ENCODE results near the gene SIAH1. TPM values are rescaled to one million over a fixed set of nuclear protein-coding genes. Genes with fewer than 3 reads are reported as not detected.

The SIAH1 gene
- polyA plus RNA-seq, 1 donor (not counting 4 experiments of a cell fraction or from before 2014, with no cell fraction given) = 19.0 TPM

DNA sequence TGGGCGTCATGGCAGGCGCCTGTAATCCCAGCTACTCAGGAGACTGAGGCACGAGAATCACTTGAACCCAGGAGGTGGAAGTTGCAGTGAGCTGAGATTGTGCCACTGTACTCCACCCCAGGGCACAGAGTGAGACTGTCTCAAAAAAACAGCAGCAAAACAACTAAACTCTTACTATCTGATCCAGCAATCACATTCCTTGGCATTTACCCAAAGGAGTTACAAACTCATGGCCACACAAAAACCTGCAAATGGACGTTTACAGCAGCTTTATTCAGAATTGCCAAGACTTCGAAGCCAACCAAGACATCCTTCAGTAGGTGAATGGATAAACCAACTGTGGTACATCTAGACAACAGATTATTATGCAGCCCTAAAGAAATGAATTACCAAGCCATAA is 4.0 kb downstream of the SIAH1 start:
- no peak overlapping the region for H3K9ac ChIP-seq (ENCODE audit: control insufficient read depth, extremely low read depth, insufficient read depth, low read length)
- H3K36me3 ChIP-seq (ENCODE audit: control insufficient read depth in 2 of 2, extremely low read depth in 1 of 2, insufficient read depth in 2 of 2, low read length in 2 of 2) = no peaks in the 10 kb centered on the region
- peaks cover 3% of the 10 kb centered on the region for H3K9me1 ChIP-seq (ENCODE audit: control insufficient read depth, extremely low read depth, insufficient read depth, low read length)
- H4K20me1 ChIP-seq (ENCODE audit: control insufficient read depth, extremely low read depth, insufficient read depth, low read length) = peaks cover 14% of the 10 kb centered on the region
- H3K27ac ChIP-seq (ENCODE audit: control insufficient read depth, insufficient read depth, low read length) = no peak overlapping the region
- dilution Hi-C loops (cut with MboI; ENCODE audit: extremely low pct_ligation_motif_present, low sequenced_read_pairs) = no loop called here
- no peak for FAIRE-seq
- peaks cover 81% of the 10 kb centered on the region for H3K79me2 ChIP-seq (ENCODE audit: control insufficient read depth, insufficient read depth, low read length)
- no peaks in the 10 kb centered on the region for H3K27me3 ChIP-seq (ENCODE audit: control insufficient read depth, extremely low read depth, insufficient read depth, low read length)
- TF ChIP-seq EZH2 (IDR thresholded peaks at IDR 0.05; ENCODE audit: low read length) = no peak
- TF ChIP-seq, protein P1, sequence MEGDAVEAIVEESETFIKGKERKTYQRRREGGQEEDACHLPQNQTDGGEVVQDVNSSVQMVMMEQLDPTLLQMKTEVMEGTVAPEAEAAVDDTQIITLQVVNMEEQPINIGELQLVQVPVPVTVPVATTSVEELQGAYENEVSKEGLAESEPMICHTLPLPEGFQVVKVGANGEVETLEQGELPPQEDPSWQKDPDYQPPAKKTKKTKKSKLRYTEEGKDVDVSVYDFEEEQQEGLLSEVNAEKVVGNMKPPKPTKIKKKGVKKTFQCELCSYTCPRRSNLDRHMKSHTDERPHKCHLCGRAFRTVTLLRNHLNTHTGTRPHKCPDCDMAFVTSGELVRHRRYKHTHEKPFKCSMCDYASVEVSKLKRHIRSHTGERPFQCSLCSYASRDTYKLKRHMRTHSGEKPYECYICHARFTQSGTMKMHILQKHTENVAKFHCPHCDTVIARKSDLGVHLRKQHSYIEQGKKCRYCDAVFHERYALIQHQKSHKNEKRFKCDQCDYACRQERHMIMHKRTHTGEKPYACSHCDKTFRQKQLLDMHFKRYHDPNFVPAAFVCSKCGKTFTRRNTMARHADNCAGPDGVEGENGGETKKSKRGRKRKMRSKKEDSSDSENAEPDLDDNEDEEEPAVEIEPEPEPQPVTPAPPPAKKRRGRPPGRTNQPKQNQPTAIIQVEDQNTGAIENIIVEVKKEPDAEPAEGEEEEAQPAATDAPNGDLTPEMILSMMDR (optimal IDR thresholded peaks at IDR 0.05 in 1 of 3, IDR thresholded peaks at IDR 0.05 in 1 of 3, conservative IDR thresholded peaks at IDR 0.05 in 1 of 3; ENCODE audit: extremely low read depth in 1 of 3, insufficient read depth in 2 of 3, low read length in 3 of 3) = no peak
- no peak overlapping the region for H3K4me3 ChIP-seq (ENCODE audit: control insufficient read depth in 2 of 3, extremely low read depth in 1 of 3, insufficient read depth in 2 of 3, low read depth in 1 of 3, low read length in 3 of 3)
- peaks cover 29% of the 10 kb centered on the region for H3K4me1 ChIP-seq (ENCODE audit: control insufficient read depth, extremely low read depth, insufficient read depth, low read length)
- H3K9me3 ChIP-seq (ENCODE audit: control insufficient read depth, low read depth, low read length) = no peaks in the 10 kb centered on the region
- DNase-seq (ENCODE audit: low read depth, low spot score) = no peak
- no peak overlapping the region for H2AFZ ChIP-seq (ENCODE audit: control insufficient read depth, low read length)
- H3K4me2 ChIP-seq (ENCODE audit: control insufficient read depth, extremely low read depth, insufficient read depth, low read depth, low read length) = no peak overlapping the region

DNA sequence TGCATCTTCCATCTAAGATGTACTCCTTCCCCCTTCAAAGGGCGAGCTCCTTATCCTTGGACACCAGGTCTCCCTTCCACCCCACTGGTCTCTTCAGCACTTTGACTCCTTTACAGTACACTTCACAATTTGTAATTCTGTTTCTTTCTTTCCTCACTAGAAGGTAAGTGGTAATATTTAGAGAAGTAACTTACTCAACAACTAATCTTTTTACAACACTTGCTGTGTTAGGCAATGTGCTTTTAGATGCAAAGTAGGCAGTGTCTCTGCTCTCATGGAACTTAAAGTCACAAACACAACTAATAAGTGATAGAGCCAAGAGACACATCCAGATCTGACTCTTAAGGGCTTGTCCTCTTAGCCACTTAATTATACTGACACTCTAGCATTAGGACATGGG is 6.4 kb downstream of the SIAH1 start:
- TF ChIP-seq, protein P1 (optimal IDR thresholded peaks at IDR 0.05 in 1 of 3, IDR thresholded peaks at IDR 0.05 in 1 of 3, conservative IDR thresholded peaks at IDR 0.05 in 1 of 3; ENCODE audit: extremely low read depth in 1 of 3, insufficient read depth in 2 of 3, low read length in 3 of 3) = no peak
- TF ChIP-seq EZH2 (IDR thresholded peaks at IDR 0.05; ENCODE audit: low read length) = no peak
- Histone ChIP-seq H3K4me2 (ENCODE audit: control insufficient read depth, extremely low read depth, insufficient read depth, low read depth, low read length) (no peak overlapping the region), H3K9me3 (ENCODE audit: control insufficient read depth, low read depth, low read length) (no peaks in the 10 kb centered on the region), H3K9ac (ENCODE audit: control insufficient read depth, extremely low read depth, insufficient read depth, low read length) (no peak overlapping the region), H3K9me1 (ENCODE audit: control insufficient read depth, extremely low read depth, insufficient read depth, low read length) (peaks cover 3% of the 10 kb centered on the region), H2AFZ (ENCODE audit: control insufficient read depth, low read length) (no peak overlapping the region), H3K79me2 (ENCODE audit: control insufficient read depth, insufficient read depth, low read length) (peaks cover 98% of the 10 kb centered on the region), H3K27me3 (ENCODE audit: control insufficient read depth, extremely low read depth, insufficient read depth, low read length) (no peaks in the 10 kb centered on the region), H3K4me1 (ENCODE audit: control insufficient read depth, extremely low read depth, insufficient read depth, low read length) (peaks cover 27% of the 10 kb centered on the region), H3K4me3 (ENCODE audit: control insufficient read depth in 2 of 3, extremely low read depth in 1 of 3, insufficient read depth in 2 of 3, low read depth in 1 of 3, low read length in 3 of 3) (no peak overlapping the region), H4K20me1 (ENCODE audit: control insufficient read depth, extremely low read depth, insufficient read depth, low read length) (peaks cover 13% of the 10 kb centered on the region), H3K27ac (ENCODE audit: control insufficient read depth, insufficient read depth, low read length) (no peak overlapping the region), H3K36me3 (ENCODE audit: control insufficient read depth in 2 of 2, extremely low read depth in 1 of 2, insufficient read depth in 2 of 2, low read length in 2 of 2) (no peaks in the 10 kb centered on the region)
- dilution Hi-C loops (cut with MboI; ENCODE audit: extremely low pct_ligation_motif_present, low sequenced_read_pairs) = no loop called here
- FAIRE-seq (no peak), DNase-seq (ENCODE audit: low read depth, low spot score) (no peak)
